A549 (cell line): ENCODE results near the gene DSCAML1. TPM values are rescaled to one million over a fixed set of nuclear protein-coding genes. Genes with fewer than 3 reads are reported as not detected.

ENCODE experiments used
- ATAC-seq, 2 experiments: fragments of 200-7000 bp in 1 of 2; fragments of >200 bp in 1 of 2; cut with Nextera tagmentation in 1 of 2; cut with Tn5 transposase in 1 of 2; 3 replicates each; pipeline versions ENCODE4 v1.8.0 to v1.9.1; 2018 to 2020; ENCODE audit warnings: mild to moderate bottlenecking in 1 of 2, moderate library complexity in 1 of 2
- CTCF ChIA-PET: fragments of 300-600 bp; sonication (Branson Sonifier 250); formaldehyde crosslinking; extraction: SDS; loops from one replicate; lab custom pipeline; 2021; ENCODE audit warnings: antibody characterized with exemption, inconsistent platforms; lab: Yijun Ruan, JAX
- POLR2A ChIA-PET: fragments of 350-600 bp; formaldehyde crosslinking; extraction: SDS; loops from one replicate; lab custom pipeline; 2021; ENCODE audit warnings: antibody characterized with exemption, inconsistent platforms; lab: Yijun Ruan, JAX
- DNase-seq, 2 experiments: peaks; one replicate each; pipeline versions ENCODE4 v3.0.0 to v3.0.0-alpha.2; 2011 to 2016; ENCODE audit warnings: low read depth in 1 of 2, low spot score in 1 of 2
- FAIRE-seq: peaks from 2 replicates; lab custom pipeline; 2011; peaks lifted over from hg19 to GRCh38; lab: Jason Lieb, UNC
- H3K27ac ChIP-seq, 2 experiments: fragments of >200 bp; sonication (Bioruptor Twin); formaldehyde crosslinking; 3 replicates each; pipeline ENCODE4 v1.5.1; 2016 to 2017
- H3K4me1 ChIP-seq: fragments of >200 bp; sonication (Bioruptor Twin); formaldehyde crosslinking; 3 replicates; pipeline ENCODE4 v1.6.1; 2016
- H3K4me2 ChIP-seq: fragments of >200 bp; sonication (Bioruptor Twin); formaldehyde crosslinking; 3 replicates; pipeline ENCODE4 v1.6.1; 2016
- H3K4me3 ChIP-seq: fragments of >200 bp; sonication (Bioruptor Twin); formaldehyde crosslinking; 3 replicates; pipeline ENCODE4 v1.5.1; 2016
- H3K9me3 ChIP-seq: fragments of >200 bp; sonication (Bioruptor Twin); formaldehyde crosslinking; 3 replicates; pipeline ENCODE4 v1.6.1; 2016
- ATOH8 ChIP-seq: fragments of 250-450 bp; sonication (Bioruptor Pico); IDR thresholded peaks from 2 replicates; pipeline ENCODE4 v1.5.0; 2020; ENCODE audit warnings: low read depth, mild to moderate bottlenecking, moderate library complexity
- CBX8 ChIP-seq: fragments of 200-600 bp; sonication (generic); IDR thresholded peaks from 2 replicates; pipeline ENCODE4 v1.6.1; 2016
- CTCF ChIP-seq: fragments of >200 bp; sonication (Bioruptor Twin); formaldehyde crosslinking; IDR thresholded peaks from 3 replicates; pipeline ENCODE4 v1.5.1; 2016
- EP300 ChIP-seq, 2 experiments: fragments of >200 bp; sonication (Bioruptor Twin); formaldehyde crosslinking; IDR thresholded peaks; 2 replicates in 1 of 2; 3 replicates in 1 of 2; pipeline ENCODE4 v1.6.1; 2016 to 2017
- HOXB5 ChIP-seq: fragments of 250-450 bp; sonication (Bioruptor Pico); IDR thresholded peaks from 2 replicates; pipeline ENCODE4 v1.5.0; 2020; ENCODE audit warnings: mild to moderate bottlenecking, moderate library complexity
- MYC ChIP-seq: IDR thresholded peaks from 2 replicates; pipeline ENCODE4 v1.6.1; 2012; ENCODE audit warnings: mild to moderate bottlenecking, inconsistent platforms, low read length, improper control_type of control experiment, borderline replicate concordance
- PHF8 ChIP-seq: fragments of 200-600 bp; sonication (generic); IDR thresholded peaks from 2 replicates; pipeline ENCODE4 v1.6.1; 2016; ENCODE audit warnings: low read depth, mild to moderate bottlenecking, antibody characterized with exemption, moderate library complexity, borderline replicate concordance
- SMC3 ChIP-seq: fragments of >200 bp; sonication (Bioruptor Twin); formaldehyde crosslinking; IDR thresholded peaks from 3 replicates; pipeline ENCODE4 v1.6.1; 2018; ENCODE audit warnings: inconsistent platforms
- ZFP36 ChIP-seq: fragments of 450-650 bp; IDR thresholded peaks from 2 replicates; pipeline ENCODE4 v1.6.1; 2014; ENCODE audit warnings: borderline replicate concordance; ENCODE audit not compliant: partially characterized antibody
- ZNF302 ChIP-seq: fragments of 250-450 bp; sonication (Bioruptor Pico); IDR thresholded peaks from 2 replicates; pipeline ENCODE4 v1.9.0; 2021; ENCODE audit warnings: inconsistent platforms, mild to moderate bottlenecking, moderate library complexity
- WGBS: methylation state at CpG from one replicate; pipeline ENCODE4 v1.1.6; 2017; ENCODE audit errors: missing lambda C conversion rate; 5-methylcytosine and 5-hydroxymethylcytosine counted together
- polyA plus RNA-seq, 4 experiments: library from polyadenylated mRNA; depleted of rRNA in 3 of 4; stranded (reverse); fragments of >200 nt; fragmentation: RNase III in 1 of 4; extraction: RNeasy Plus Mini Kit Qiagen cat#74134 plus additional on column Dnase treatment in 1 of 4; gene quantifications; 2 replicates in 3 of 4; 3 replicates in 1 of 4; pipeline ENCODE4 v1.2.3, GENCODE V29; 2011 to 2017
- TF ChIP-seq, protein P1 (sequence below): IDR thresholded peaks from 2 replicates; pipeline ENCODE4 v1.6.1; 2012
- TF ChIP-seq, protein P2 (sequence below): fragments of >200 bp; sonication (Bioruptor Twin); formaldehyde crosslinking; IDR thresholded peaks from 3 replicates; pipeline ENCODE4 v1.6.1; 2016

The DSCAML1 gene
- polyA plus RNA-seq, 2 of the 4 experiments (the other 2 are of a cell fraction): 0.12 to 0.31 TPM

DNA sequence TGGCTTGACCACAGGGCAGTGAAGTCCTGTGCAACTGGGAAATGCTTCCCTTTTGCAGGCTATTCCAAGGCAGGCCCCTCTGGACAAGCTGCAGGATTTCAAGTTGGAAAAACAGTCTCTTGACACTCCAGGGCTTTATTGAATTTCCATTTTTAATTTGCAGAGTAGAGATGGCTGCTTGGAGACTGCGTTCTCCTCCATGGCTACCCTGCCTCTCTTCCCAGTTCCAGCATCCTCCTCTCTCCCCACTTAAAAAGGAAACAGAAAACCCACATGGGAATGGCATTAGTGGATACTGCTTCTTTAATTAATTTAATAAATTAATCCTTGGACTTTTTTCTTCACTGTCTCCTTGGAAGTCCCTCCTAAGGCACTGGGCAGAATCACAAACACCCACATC is 115.6 kb downstream of the DSCAML1 start:
- POLR2A ChIA-PET: no interaction called here
- Histone ChIP-seq H3K4me3 (no peak overlapping the region), H3K4me2 (no peak overlapping the region), H3K27ac (no peak overlapping the region), H3K9me3 (no peaks in the 10 kb centered on the region), H3K4me1 (no peaks in the 10 kb centered on the region)
- TF ChIP-seq, protein P1, sequence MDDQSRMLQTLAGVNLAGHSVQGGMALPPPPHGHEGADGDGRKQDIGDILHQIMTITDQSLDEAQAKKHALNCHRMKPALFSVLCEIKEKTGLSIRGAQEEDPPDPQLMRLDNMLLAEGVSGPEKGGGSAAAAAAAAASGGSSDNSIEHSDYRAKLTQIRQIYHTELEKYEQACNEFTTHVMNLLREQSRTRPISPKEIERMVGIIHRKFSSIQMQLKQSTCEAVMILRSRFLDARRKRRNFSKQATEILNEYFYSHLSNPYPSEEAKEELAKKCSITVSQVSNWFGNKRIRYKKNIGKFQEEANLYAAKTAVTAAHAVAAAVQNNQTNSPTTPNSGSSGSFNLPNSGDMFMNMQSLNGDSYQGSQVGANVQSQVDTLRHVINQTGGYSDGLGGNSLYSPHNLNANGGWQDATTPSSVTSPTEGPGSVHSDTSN: no peak
- TF ChIP-seq, protein P2, sequence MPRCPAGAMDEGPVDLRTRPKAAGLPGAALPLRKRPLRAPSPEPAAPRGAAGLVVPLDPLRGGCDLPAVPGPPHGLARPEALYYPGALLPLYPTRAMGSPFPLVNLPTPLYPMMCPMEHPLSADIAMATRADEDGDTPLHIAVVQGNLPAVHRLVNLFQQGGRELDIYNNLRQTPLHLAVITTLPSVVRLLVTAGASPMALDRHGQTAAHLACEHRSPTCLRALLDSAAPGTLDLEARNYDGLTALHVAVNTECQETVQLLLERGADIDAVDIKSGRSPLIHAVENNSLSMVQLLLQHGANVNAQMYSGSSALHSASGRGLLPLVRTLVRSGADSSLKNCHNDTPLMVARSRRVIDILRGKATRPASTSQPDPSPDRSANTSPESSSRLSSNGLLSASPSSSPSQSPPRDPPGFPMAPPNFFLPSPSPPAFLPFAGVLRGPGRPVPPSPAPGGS: no peak
- TF ChIP-seq EP300 (IDR thresholded peaks at IDR 0.05) (no peak), ATOH8 (no peak), HOXB5 (CRISPR knock-in tag) (no peak), CTCF (no peak), MYC (no peak)
- DNase-seq (no peak), ATAC-seq (no peak), FAIRE-seq (no peak)
- WGBS: 80% methylated on average over 1 of the region's 1 CpG
- CTCF ChIA-PET: no interaction called here

DNA sequence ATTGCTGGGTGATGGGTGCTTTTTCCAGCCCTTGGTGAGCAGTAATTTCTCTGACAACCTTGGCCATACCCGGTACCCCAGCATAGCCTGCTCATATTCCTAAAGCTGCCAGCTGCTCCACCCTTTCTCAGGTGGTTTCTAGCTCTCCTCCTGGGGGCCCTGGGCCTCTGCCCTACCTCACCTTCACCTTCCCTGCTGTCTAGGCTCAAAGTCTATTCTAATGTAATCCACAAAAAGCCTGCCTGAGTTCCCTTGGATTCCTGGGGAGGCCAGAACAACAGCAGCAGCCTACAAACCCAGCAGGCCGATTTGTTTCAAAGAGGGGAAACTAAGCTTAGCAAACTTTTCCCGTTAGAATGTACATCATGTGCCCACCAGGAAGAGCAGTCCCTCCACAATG is 117.6 kb downstream of the DSCAML1 start:
- H3K27ac ChIP-seq: no peak overlapping the region
- FAIRE-seq (no peak), DNase-seq (no peak), ATAC-seq (no peak)
- H3K4me3 ChIP-seq: no peak overlapping the region
- no peaks in the 10 kb centered on the region for H3K9me3 ChIP-seq
- TF ChIP-seq SMC3 (no peak), ZFP36 (no peak), ZNF302 (CRISPR knock-in tag) (no peak)
- H3K4me1 ChIP-seq: no peaks in the 10 kb centered on the region
- CTCF ChIA-PET: interaction anchor here (1.0 to 1.7 kb wide), 3 partner anchors 10 to 253 kb away, joined by 3 to 4 read pairs (median 3); no protein-coding TSS in a partner anchor
- POLR2A ChIA-PET: no interaction called here
- WGBS: 79% methylated on average over 3 of the region's 3 CpGs
- H3K4me2 ChIP-seq: no peak overlapping the region

- no peak for ATAC-seq
- no peak overlapping the region for H3K4me2 ChIP-seq
- H3K9me3 ChIP-seq: no peaks in the 10 kb centered on the region
- CTCF ChIA-PET: interaction anchor here (1.0 to 1.7 kb wide), 2 partner anchors 29 to 252 kb away, joined by 3 read pairs; no protein-coding TSS in a partner anchor
- no peak for TF ChIP-seq HOXB5 (CRISPR knock-in tag)
- WGBS: 88% methylated on average over 18 of the region's 18 CpGs
- no peaks in the 10 kb centered on the region for H3K4me1 ChIP-seq
- POLR2A ChIA-PET: no interaction called here
- DNase-seq: no peak
- FAIRE-seq: no peak
- no peak overlapping the region for H3K27ac ChIP-seq
- H3K4me3 ChIP-seq: no peak overlapping the region
Measured at GRCh38 chr11:117678658-117679406, 118.2 kb downstream of the DSCAML1 start.

DNA sequence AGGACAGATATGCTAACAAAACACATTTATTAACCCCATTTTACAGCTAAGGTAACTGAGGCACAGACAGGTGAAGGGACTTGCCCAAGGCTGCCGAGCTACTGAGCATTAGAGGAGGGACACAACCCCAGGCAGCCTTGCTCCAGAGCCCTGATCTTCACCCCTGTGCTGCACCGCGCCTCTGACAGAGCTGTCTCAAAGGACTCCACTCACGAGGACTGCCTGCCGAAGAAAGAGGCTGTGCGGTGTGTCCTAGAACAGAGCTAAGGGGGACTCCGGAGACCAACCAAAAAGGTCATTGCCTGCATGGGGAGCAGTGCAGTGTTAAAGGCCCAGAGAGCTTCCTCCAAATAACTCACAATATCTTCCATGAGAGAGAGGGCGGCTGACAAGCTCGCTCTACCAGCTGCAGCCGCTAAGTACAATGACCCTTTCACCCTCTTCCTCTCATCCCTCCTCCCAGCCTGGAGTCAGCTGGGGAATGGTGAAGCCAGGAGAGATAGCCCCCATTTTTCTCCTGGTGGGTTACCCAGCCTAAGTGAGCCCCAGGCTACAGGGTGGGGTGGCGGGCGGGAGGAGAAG is 119.2 kb downstream of the DSCAML1 start:
- no peaks in the 10 kb centered on the region for H3K4me1 ChIP-seq
- no peaks in the 10 kb centered on the region for H3K9me3 ChIP-seq
- FAIRE-seq (no peak), ATAC-seq (no peak), DNase-seq (no peak)
- TF ChIP-seq PHF8 (no peak), CBX8 (no peak)
- TF ChIP-seq, protein P1: no peak
- CTCF ChIA-PET: interaction anchor here (0.5 to 1.2 kb wide), 2 partner anchors 62 to 252 kb away, joined by 3 read pairs; no protein-coding TSS in a partner anchor
- H3K4me2 ChIP-seq: no peak overlapping the region
- WGBS: 68% methylated on average over 5 of the region's 12 CpGs
- no peak overlapping the region for H3K27ac ChIP-seq
- POLR2A ChIA-PET: no interaction called here
- H3K4me3 ChIP-seq: no peak overlapping the region
